ENCODE results near the gene BRD8. TPM values are rescaled to one million over a fixed set of nuclear protein-coding genes. Genes with fewer than 3 reads are reported as not detected.

The BRD8 gene
- total RNA-seq, 1 experiment from 2014 or later: 92.1 TPM

DNA sequence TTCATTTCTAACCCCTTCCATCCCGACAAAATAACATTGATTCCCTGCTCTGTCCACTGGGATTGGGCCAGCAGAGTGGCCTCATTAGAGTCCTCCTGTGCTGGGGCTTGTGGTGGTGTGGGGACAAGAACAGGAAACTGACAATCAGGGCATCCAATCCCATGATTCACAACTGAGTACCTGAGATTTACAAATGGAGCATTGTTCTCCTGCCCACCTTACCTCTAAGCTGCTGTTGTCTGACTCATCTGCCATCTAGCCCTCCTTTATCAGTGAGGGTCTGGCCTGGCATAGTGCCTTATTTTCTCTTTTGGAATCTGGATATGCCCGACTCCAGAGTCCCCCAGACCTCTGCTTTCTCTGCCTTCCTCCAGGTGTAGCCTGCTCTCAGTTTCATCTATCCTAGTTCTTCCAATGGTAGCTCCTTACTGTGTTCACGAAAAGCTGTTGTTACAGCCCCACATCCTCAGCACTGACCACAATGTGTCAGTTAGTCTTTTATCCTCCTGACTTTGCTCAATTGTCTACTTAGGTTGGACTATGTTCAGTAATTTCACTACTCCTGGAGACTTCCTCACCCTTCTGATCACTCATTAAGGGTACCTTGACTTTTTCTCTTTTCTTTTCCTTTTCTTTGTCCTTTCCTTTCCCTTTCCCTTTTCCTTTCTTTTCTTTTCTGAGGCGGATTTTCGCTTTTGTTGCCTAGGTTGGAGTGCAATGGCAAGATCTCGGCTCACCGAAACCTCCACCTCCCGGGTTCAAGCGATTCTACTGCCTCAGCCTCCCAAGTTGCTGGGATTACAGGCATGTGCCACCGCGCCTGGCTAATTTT is 81.2 kb downstream of the BRD8 start:
- TF ChIP-seq, protein P1, sequence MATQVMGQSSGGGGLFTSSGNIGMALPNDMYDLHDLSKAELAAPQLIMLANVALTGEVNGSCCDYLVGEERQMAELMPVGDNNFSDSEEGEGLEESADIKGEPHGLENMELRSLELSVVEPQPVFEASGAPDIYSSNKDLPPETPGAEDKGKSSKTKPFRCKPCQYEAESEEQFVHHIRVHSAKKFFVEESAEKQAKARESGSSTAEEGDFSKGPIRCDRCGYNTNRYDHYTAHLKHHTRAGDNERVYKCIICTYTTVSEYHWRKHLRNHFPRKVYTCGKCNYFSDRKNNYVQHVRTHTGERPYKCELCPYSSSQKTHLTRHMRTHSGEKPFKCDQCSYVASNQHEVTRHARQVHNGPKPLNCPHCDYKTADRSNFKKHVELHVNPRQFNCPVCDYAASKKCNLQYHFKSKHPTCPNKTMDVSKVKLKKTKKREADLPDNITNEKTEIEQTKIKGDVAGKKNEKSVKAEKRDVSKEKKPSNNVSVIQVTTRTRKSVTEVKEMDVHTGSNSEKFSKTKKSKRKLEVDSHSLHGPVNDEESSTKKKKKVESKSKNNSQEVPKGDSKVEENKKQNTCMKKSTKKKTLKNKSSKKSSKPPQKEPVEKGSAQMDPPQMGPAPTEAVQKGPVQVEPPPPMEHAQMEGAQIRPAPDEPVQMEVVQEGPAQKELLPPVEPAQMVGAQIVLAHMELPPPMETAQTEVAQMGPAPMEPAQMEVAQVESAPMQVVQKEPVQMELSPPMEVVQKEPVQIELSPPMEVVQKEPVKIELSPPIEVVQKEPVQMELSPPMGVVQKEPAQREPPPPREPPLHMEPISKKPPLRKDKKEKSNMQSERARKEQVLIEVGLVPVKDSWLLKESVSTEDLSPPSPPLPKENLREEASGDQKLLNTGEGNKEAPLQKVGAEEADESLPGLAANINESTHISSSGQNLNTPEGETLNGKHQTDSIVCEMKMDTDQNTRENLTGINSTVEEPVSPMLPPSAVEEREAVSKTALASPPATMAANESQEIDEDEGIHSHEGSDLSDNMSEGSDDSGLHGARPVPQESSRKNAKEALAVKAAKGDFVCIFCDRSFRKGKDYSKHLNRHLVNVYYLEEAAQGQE (IDR thresholded peaks at IDR 0.05; ENCODE audit: insufficient read depth in 1 of 2, low read depth in 2 of 2, low read length in 1 of 2): no peak
- TF ChIP-seq, protein P2, sequence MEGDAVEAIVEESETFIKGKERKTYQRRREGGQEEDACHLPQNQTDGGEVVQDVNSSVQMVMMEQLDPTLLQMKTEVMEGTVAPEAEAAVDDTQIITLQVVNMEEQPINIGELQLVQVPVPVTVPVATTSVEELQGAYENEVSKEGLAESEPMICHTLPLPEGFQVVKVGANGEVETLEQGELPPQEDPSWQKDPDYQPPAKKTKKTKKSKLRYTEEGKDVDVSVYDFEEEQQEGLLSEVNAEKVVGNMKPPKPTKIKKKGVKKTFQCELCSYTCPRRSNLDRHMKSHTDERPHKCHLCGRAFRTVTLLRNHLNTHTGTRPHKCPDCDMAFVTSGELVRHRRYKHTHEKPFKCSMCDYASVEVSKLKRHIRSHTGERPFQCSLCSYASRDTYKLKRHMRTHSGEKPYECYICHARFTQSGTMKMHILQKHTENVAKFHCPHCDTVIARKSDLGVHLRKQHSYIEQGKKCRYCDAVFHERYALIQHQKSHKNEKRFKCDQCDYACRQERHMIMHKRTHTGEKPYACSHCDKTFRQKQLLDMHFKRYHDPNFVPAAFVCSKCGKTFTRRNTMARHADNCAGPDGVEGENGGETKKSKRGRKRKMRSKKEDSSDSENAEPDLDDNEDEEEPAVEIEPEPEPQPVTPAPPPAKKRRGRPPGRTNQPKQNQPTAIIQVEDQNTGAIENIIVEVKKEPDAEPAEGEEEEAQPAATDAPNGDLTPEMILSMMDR (IDR thresholded peaks at IDR 0.05): no peak
- TF ChIP-seq POLR2AphosphoS5 (IDR thresholded peaks at IDR 0.05; ENCODE audit: low read depth, low read length) (no peak), TCF7L2 (IDR thresholded peaks at IDR 0.05; ENCODE audit: low read depth, low read length) (no peak), SIN3A (IDR thresholded peaks at IDR 0.05; ENCODE audit: borderline replicate concordance, insufficient read depth, low read depth, low read length) (no peak)
- BruUV-seq (replicated peaks): no TSS peak

DNA sequence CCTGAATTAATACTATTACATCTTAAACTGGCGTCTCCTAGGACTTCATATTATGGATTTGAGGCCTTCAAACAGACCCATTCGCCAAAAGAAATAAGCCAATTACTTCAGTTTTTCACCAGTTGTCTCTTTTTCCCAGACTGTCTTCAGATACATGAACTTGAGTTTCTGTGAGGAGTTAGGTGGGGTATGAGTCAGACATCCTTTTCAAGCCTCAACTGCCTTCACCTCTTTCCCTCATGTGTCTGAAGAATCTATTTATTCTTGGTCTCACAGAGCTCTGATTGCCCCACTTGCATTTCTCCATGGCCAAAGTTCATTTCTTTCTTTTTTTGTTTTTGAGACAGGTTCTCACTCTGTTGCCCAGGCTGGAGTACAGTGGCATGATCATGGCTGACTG is 82.1 kb downstream of the BRD8 start:
- intact Hi-C loops (cut with micrococcal nuclease; ENCODE audit: unreplicated experiment): no loop called here
- ChIA-PET POLR2A (no interaction called here), CTCF (no interaction called here)
- ATAC-seq (no peak), DNase-seq (ENCODE audit: low read depth, low spot score) (no peak)
- BruUV-seq (replicated peaks): no TSS peak
- in situ Hi-C loops (cut with HindIII; ENCODE audit: low pct_unique_long_range_greater_than_20kb, low sequenced_read_pairs): no loop called here
- Histone ChIP-seq H3K9me3 (ENCODE audit: control insufficient read depth, insufficient read depth, low read depth, low read length) (no peaks in the 10 kb centered on the region), H3K27me3 (ENCODE audit: control insufficient read depth, insufficient read depth, low read length) (peaks cover 3% of the 10 kb centered on the region; the same call in 1 of the 2 replicates), H3K4me1 (ENCODE audit: control insufficient read depth, insufficient read depth, low read length) (no peaks in the 10 kb centered on the region), H3K4me3 (ENCODE audit: low read depth in 2 of 2, low read length in 2 of 2) (no peak overlapping the region), H3K27ac (ENCODE audit: low read length) (no peak overlapping the region), H3K36me3 (ENCODE audit: control insufficient read depth, insufficient read depth, low read length) (no peaks in the 10 kb centered on the region)
- TF ChIP-seq, protein P1 (IDR thresholded peaks at IDR 0.05; ENCODE audit: insufficient read depth in 1 of 2, low read depth in 2 of 2, low read length in 1 of 2): no peak
- TF ChIP-seq SIN3A (IDR thresholded peaks at IDR 0.05; ENCODE audit: borderline replicate concordance, insufficient read depth, low read depth, low read length): no peak
- TF ChIP-seq POLR2AphosphoS5 (IDR thresholded peaks at IDR 0.05; ENCODE audit: low read depth, low read length): no peak
- TF ChIP-seq, protein P2 (IDR thresholded peaks at IDR 0.05): no peak
- no peak for TF ChIP-seq TCF7L2 (IDR thresholded peaks at IDR 0.05; ENCODE audit: low read depth, low read length)

More for the DNA sequence above, 81.2 kb downstream of the BRD8 start:
- Histone ChIP-seq H3K27me3 (ENCODE audit: control insufficient read depth, insufficient read depth, low read length) (peaks cover 3% of the 10 kb centered on the region; the same call in 1 of the 2 replicates), H3K9me3 (ENCODE audit: control insufficient read depth, insufficient read depth, low read depth, low read length) (no peaks in the 10 kb centered on the region), H3K27ac (ENCODE audit: low read length) (no peak overlapping the region), H3K4me1 (ENCODE audit: control insufficient read depth, insufficient read depth, low read length) (no peaks in the 10 kb centered on the region), H3K4me3 (ENCODE audit: low read depth in 2 of 2, low read length in 2 of 2) (no peak overlapping the region), H3K36me3 (ENCODE audit: control insufficient read depth, insufficient read depth, low read length) (no peaks in the 10 kb centered on the region)
- in situ Hi-C loops (cut with HindIII; ENCODE audit: low pct_unique_long_range_greater_than_20kb, low sequenced_read_pairs) (no loop called here), intact Hi-C loops (cut with micrococcal nuclease; ENCODE audit: unreplicated experiment) (no loop called here)
- ATAC-seq (peak; percentile 60; the same call in 1 of the 2 replicates), DNase-seq (ENCODE audit: low read depth, low spot score) (no peak)
- POLR2A ChIA-PET: no interaction called here
- CTCF ChIA-PET: no interaction called here

Measured in Panc1 (cell line).